PC-3 (cell line): Measurements from ENCODE around the gene MAP3K5.

Experiments
- CTCF ChIP-seq: fragments of 300-600 bp; sonication (generic); conservative IDR thresholded peaks from 2 replicates; pipeline ENCODE4 v1.5.1; 2017; ENCODE audit warnings: antibody characterized with exemption, low read depth, mild to moderate bottlenecking, low read length
- EZH2 ChIP-seq: fragments of 300-600 bp; sonication (generic); IDR thresholded peaks from one replicate; pipeline ENCODE4 v1.6.1; 2017; ENCODE audit warnings: antibody characterized with exemption, mild to moderate bottlenecking, low read length; ENCODE audit not compliant: unreplicated experiment
- EZH2phosphoT487 ChIP-seq: fragments of 300-600 bp; sonication (generic); IDR thresholded peaks from 2 replicates; pipeline ENCODE4 v1.6.1; 2018; ENCODE audit warnings: mild to moderate bottlenecking, antibody characterized with exemption, low read length, borderline replicate concordance

GRCh38 chr6:136668571-136668970, 123.7 kb downstream of the MAP3K5 start:
- TF ChIP-seq CTCF (no peak), EZH2 (no peak), EZH2phosphoT487 (no peak)
